IPS DF 6.9 (cell line): ENCODE measurements around the gene CDK11B.
"Not testable (repeated sequence)": the region's sequence is repeated elsewhere in the genome, so short reads cannot be mapped to it uniquely, and the experiment has no call there.

Experiments used
- DNase-seq: peaks from one replicate; pipeline ENCODE4 v3.0.0-alpha.2; 2013; ENCODE audit warnings: low read depth, low spot score
- H3K27ac ChIP-seq: one replicate; pipeline ENCODE4 v1.5.1; 2013; ENCODE audit warnings: low read length, control low read depth
- H3K27me3 ChIP-seq: 2 replicates; pipeline ENCODE4 v1.6.1; 2013; ENCODE audit warnings: mild to moderate bottlenecking, low read length; ENCODE audit not compliant: control insufficient read depth, insufficient read depth
- H3K36me3 ChIP-seq: 2 replicates; pipeline ENCODE4 v1.6.1; 2013; ENCODE audit warnings: low read length; ENCODE audit not compliant: control insufficient read depth, insufficient read depth
- H3K4me1 ChIP-seq: 2 replicates; pipeline ENCODE4 v1.6.1; 2013; ENCODE audit warnings: low read length; ENCODE audit not compliant: control insufficient read depth, insufficient read depth
- H3K4me3 ChIP-seq: 2 replicates; pipeline ENCODE4 v1.5.1; 2013; ENCODE audit warnings: mild to moderate bottlenecking, low read length
- H3K9me3 ChIP-seq: 2 replicates; pipeline ENCODE4 v1.6.1; 2013; ENCODE audit warnings: low read length, inconsistent platforms; ENCODE audit not compliant: control insufficient read depth, insufficient read depth
- WGBS: extraction: QIAGEN DNeasy Blood & Tissue Kit; methylation state at CpG from one replicate; pipeline ENCODE4 v1.1.7; 2013; ENCODE audit warnings: mixed read lengths, missing lambda C conversion rate; ENCODE audit not compliant: insufficient read length, insufficient coverage; 5-methylcytosine and 5-hydroxymethylcytosine counted together

CDK11B gene

GRCh38 chr1:1647567-1648241 is 11.1 kb downstream of the CDK11B start:
- not testable (repeated sequence) for H3K9me3 ChIP-seq, DNase-seq, H3K4me3 ChIP-seq, H3K27ac ChIP-seq, H3K27me3 ChIP-seq, H3K4me1 ChIP-seq
- H3K36me3 ChIP-seq: peaks cover 10% of the 10 kb centered on the region
- WGBS: no CpG with 5 or more reads among the region's 17 CpGs

- not testable (repeated sequence) for H3K36me3 ChIP-seq, H3K27ac ChIP-seq, H3K4me1 ChIP-seq, H3K27me3 ChIP-seq, H3K9me3 ChIP-seq, DNase-seq, H3K4me3 ChIP-seq
- no CpG with 5 or more reads among the region's 5 CpGs for WGBS
These were observed 12.5 kb downstream of the CDK11B start for GRCh38 chr1:1646326-1646725.

GRCh38 chr1:1640711-1641461 is 17.9 kb downstream of the CDK11B start:
- peaks cover 13% of the 10 kb centered on the region for H3K36me3 ChIP-seq
- not testable (repeated sequence) for H3K9me3 ChIP-seq, H3K4me3 ChIP-seq, DNase-seq, H3K27me3 ChIP-seq, H3K4me1 ChIP-seq, H3K27ac ChIP-seq
- WGBS: no CpG with 5 or more reads among the region's 38 CpGs

GRCh38 chr1:1640081-1640480 is 18.7 kb downstream of the CDK11B start:
- H3K4me3 ChIP-seq, H3K4me1 ChIP-seq, H3K27ac ChIP-seq, DNase-seq, H3K9me3 ChIP-seq, H3K27me3 ChIP-seq: not testable (repeated sequence)
- peaks cover 13% of the 10 kb centered on the region for H3K36me3 ChIP-seq
- whole genome bisulfite sequencing: no CpG with 5 or more reads among the region's 25 CpGs

GRCh38 chr1:1639368-1639767 is 19.4 kb downstream of the CDK11B start:
- H3K27ac ChIP-seq, H3K4me3 ChIP-seq, H3K9me3 ChIP-seq, H3K27me3 ChIP-seq, DNase-seq, H3K4me1 ChIP-seq: not testable (repeated sequence)
- H3K36me3 ChIP-seq: peaks cover 13% of the 10 kb centered on the region
- no CpG with 5 or more reads among the region's 16 CpGs for WGBS

- not testable (repeated sequence) for H3K4me3 ChIP-seq, H3K4me1 ChIP-seq, DNase-seq, H3K27ac ChIP-seq, H3K9me3 ChIP-seq, H3K27me3 ChIP-seq
- peaks cover 13% of the 10 kb centered on the region for H3K36me3 ChIP-seq
- WGBS: no CpG with 5 or more reads among the region's 13 CpGs
These were observed 20.3 kb downstream of the CDK11B start for GRCh38 chr1:1638528-1638927.

- H3K27me3 ChIP-seq, DNase-seq, H3K9me3 ChIP-seq, H3K4me1 ChIP-seq, H3K27ac ChIP-seq, H3K4me3 ChIP-seq: not testable (repeated sequence)
- H3K36me3 ChIP-seq: peaks cover 13% of the 10 kb centered on the region
- no CpG with 5 or more reads among the region's 14 CpGs for WGBS
These were observed 21.3 kb downstream of the CDK11B start for GRCh38 chr1:1637479-1637875.

- not testable (repeated sequence) for H3K4me3 ChIP-seq, DNase-seq, H3K4me1 ChIP-seq, H3K27ac ChIP-seq, H3K9me3 ChIP-seq, H3K27me3 ChIP-seq
- no CpG with 5 or more reads among the region's 37 CpGs for WGBS
- peaks cover 13% of the 10 kb centered on the region for H3K36me3 ChIP-seq
These were observed 22.0 kb downstream of the CDK11B start for GRCh38 chr1:1636621-1637478.

GRCh38 chr1:1634613-1635012 is 24.2 kb downstream of the CDK11B start:
- not testable (repeated sequence) for H3K4me3 ChIP-seq, H3K4me1 ChIP-seq, H3K27ac ChIP-seq, H3K27me3 ChIP-seq, DNase-seq, H3K9me3 ChIP-seq
- WGBS: no CpG with 5 or more reads among the region's 13 CpGs
- peaks cover 13% of the 10 kb centered on the region for H3K36me3 ChIP-seq

GRCh38 chr1:1633409-1633808 is 25.4 kb downstream of the CDK11B start:
- not testable (repeated sequence) for H3K4me1 ChIP-seq, H3K4me3 ChIP-seq, H3K27me3 ChIP-seq, DNase-seq, H3K27ac ChIP-seq, H3K9me3 ChIP-seq
- WGBS: no CpG with 5 or more reads among the region's 35 CpGs
- H3K36me3 ChIP-seq: peaks cover 13% of the 10 kb centered on the region
